H1 (cell line): ENCODE data around the gene LCN12. TPM values are rescaled to one million over a fixed set of nuclear protein-coding genes. Genes with fewer than 3 reads are reported as not detected.

Experiments
- CTCF ChIA-PET: fragments of 300-600 bp; sonication (Branson Sonifier 250); formaldehyde crosslinking; loops from one replicate; lab custom pipeline; 2021; ENCODE audit not compliant: partially characterized antibody; lab: Charles Lee
- POLR2A ChIA-PET: fragments of 300-600 bp; sonication (Branson Sonifier 250); formaldehyde crosslinking; loops from one replicate; lab custom pipeline; 2021; ENCODE audit warnings: inconsistent platforms; ENCODE audit not compliant: partially characterized antibody; lab: Charles Lee
- DNase-seq, 2 experiments: peaks; one replicate each; pipeline versions ENCODE4 v3.0.0 to v3.0.0-alpha.2; 2010 to 2022; ENCODE audit warnings: low spot score in 2 of 2, low read depth in 1 of 2, mixed read lengths in 1 of 2
- FAIRE-seq: peaks from 2 replicates; lab custom pipeline; 2011; peaks lifted over from hg19 to GRCh38; lab: Jason Lieb, UNC
- H2AFZ ChIP-seq: 2 replicates; pipeline ENCODE4 v1.8.1; 2012; ENCODE audit warnings: low read length, inconsistent platforms
- H2AK5ac ChIP-seq: 2 replicates; pipeline ENCODE4 v1.6.1; 2013; ENCODE audit warnings: low read depth, low read length
- H2BK120ac ChIP-seq: replicated peaks from 2 replicates; pipeline ENCODE3; 2013; ENCODE audit warnings: low read depth, low read length, inconsistent platforms
- H2BK12ac ChIP-seq: 2 replicates; pipeline ENCODE4 v1.6.1; 2013; ENCODE audit warnings: low read depth, low read length
- H2BK15ac ChIP-seq: 2 replicates; pipeline ENCODE4 v1.6.1; 2013; ENCODE audit warnings: low read length
- H2BK20ac ChIP-seq: 2 replicates; pipeline ENCODE4 v1.6.1; 2013; ENCODE audit warnings: low read length
- H2BK5ac ChIP-seq: 2 replicates; pipeline ENCODE4 v1.6.1; 2013; ENCODE audit warnings: low read depth, low read length
- H3K14ac ChIP-seq: 2 replicates; pipeline ENCODE4 v1.6.1; 2013; ENCODE audit warnings: inconsistent platforms; ENCODE audit not compliant: insufficient read length
- H3K18ac ChIP-seq: 2 replicates; pipeline ENCODE4 v1.6.1; 2013; ENCODE audit warnings: low read length; ENCODE audit errors: extremely low read depth
- H3K23ac ChIP-seq: 2 replicates; pipeline ENCODE4 v1.6.1; 2013; ENCODE audit warnings: inconsistent platforms; ENCODE audit not compliant: insufficient read length
- H3K23me2 ChIP-seq: 2 replicates; pipeline ENCODE4 v1.6.1; 2013; ENCODE audit warnings: low read depth, low read length
- H3K27ac ChIP-seq: 2 replicates; pipeline ENCODE4 v1.6.1; 2011; ENCODE audit warnings: low read depth, low read length, inconsistent platforms
- H3K27me3 ChIP-seq, 4 experiments: replicated peaks in 1 of 4; 1 replicate in 1 of 4; 2 replicates in 3 of 4; pipeline versions ENCODE4 v1.6.1 to v1.8.1; 2011 to 2013; ENCODE audit warnings: low read length in 3 of 4, mild to moderate bottlenecking in 3 of 4, inconsistent platforms in 2 of 4, mixed read lengths in 2 of 4, moderate library complexity in 1 of 4; ENCODE audit not compliant: control insufficient read depth in 3 of 4, insufficient read depth in 3 of 4; ENCODE audit errors: extremely low read depth in 1 of 4
- H3K36me3 ChIP-seq, 4 experiments: 2 replicates each; pipeline versions ENCODE4 v1.6.1 to v1.8.1; 2011 to 2013; ENCODE audit warnings: mild to moderate bottlenecking in 4 of 4, low read length in 3 of 4, moderate library complexity in 2 of 4, control low read depth in 1 of 4, inconsistent platforms in 1 of 4; ENCODE audit not compliant: insufficient read depth in 4 of 4, control insufficient read depth in 2 of 4
- H3K4ac ChIP-seq: replicated peaks from 2 replicates; pipeline ENCODE3; 2013; ENCODE audit warnings: low read length, low read depth, mixed read lengths, inconsistent platforms; ENCODE audit not compliant: insufficient read length
- H3K4me1 ChIP-seq, 4 experiments: replicated peaks in 1 of 4; 1 replicate in 1 of 4; 2 replicates in 3 of 4; pipeline versions ENCODE4 v1.6.1 to v1.8.1; 2011 to 2013; ENCODE audit warnings: low read length in 3 of 4, inconsistent platforms in 2 of 4, mixed read lengths in 1 of 4; ENCODE audit not compliant: insufficient read depth in 4 of 4, control insufficient read depth in 3 of 4
- H3K4me2 ChIP-seq, 2 experiments: 2 replicates each; pipeline versions ENCODE4 v1.6.1 to v1.8.1; 2011 to 2013; ENCODE audit warnings: low read depth in 2 of 2, low read length in 2 of 2, control low read depth in 1 of 2, inconsistent platforms in 1 of 2, mild to moderate bottlenecking in 1 of 2; ENCODE audit not compliant: insufficient read depth in 1 of 2
- H3K4me3 ChIP-seq, 4 experiments: fragments of 200-600, 300-600 bp in 1 of 4; sonication (generic), shearing (Covaris generic), sonication (Bioruptor Twin) in 1 of 4; 2 replicates each; pipeline versions ENCODE4 v1.5.1 to v1.8.1; 2011 to 2016; ENCODE audit warnings: low read length in 4 of 4, low read depth in 3 of 4, control low read depth in 2 of 4, inconsistent platforms in 2 of 4, mild to moderate bottlenecking in 2 of 4, mixed read lengths in 1 of 4, moderate library complexity in 1 of 4; ENCODE audit not compliant: insufficient read depth in 2 of 4; ENCODE audit errors: extremely low read depth in 1 of 4
- H3K56ac ChIP-seq: replicated peaks from 2 replicates; pipeline ENCODE3; 2013; ENCODE audit warnings: low read depth, mild to moderate bottlenecking, mixed read lengths, low read length, inconsistent platforms; ENCODE audit not compliant: insufficient read length
- H3K79me1 ChIP-seq: 2 replicates; pipeline ENCODE4 v1.6.1; 2013; ENCODE audit warnings: low read depth, low read length, control low read depth
- H3K79me2 ChIP-seq, 2 experiments: 2 replicates each; pipeline versions ENCODE4 v1.6.1 to v1.8.1; 2012 to 2013; ENCODE audit warnings: low read length in 2 of 2, mild to moderate bottlenecking in 2 of 2, inconsistent platforms in 1 of 2; ENCODE audit not compliant: insufficient read depth in 2 of 2, control insufficient read depth in 1 of 2
- H3K9ac ChIP-seq, 4 experiments: replicated peaks in 1 of 4; 1 replicate in 1 of 4; 2 replicates in 3 of 4; pipeline versions ENCODE4 v1.6.1 to v1.8.1; 2011 to 2013; ENCODE audit warnings: low read depth in 3 of 4, low read length in 3 of 4, control low read depth in 2 of 4, mild to moderate bottlenecking in 2 of 4, moderate library complexity in 2 of 4, inconsistent platforms in 1 of 4; ENCODE audit errors: extremely low read depth in 1 of 4
- H3K9me3 ChIP-seq, 2 experiments: 2 replicates each; pipeline versions ENCODE4 v1.6.1 to v1.8.1; 2012 to 2013; ENCODE audit warnings: mild to moderate bottlenecking in 2 of 2, moderate library complexity in 2 of 2, control low read depth in 1 of 2, inconsistent platforms in 1 of 2, low read depth in 1 of 2, low read length in 1 of 2, mixed read lengths in 1 of 2; ENCODE audit not compliant: insufficient read depth in 2 of 2
- H4K20me1 ChIP-seq, 2 experiments: replicated peaks in 1 of 2; 2 replicates each; pipeline versions ENCODE3 to v1.8.1; 2011 to 2013; ENCODE audit warnings: inconsistent platforms in 2 of 2, low read length in 2 of 2, mild to moderate bottlenecking in 1 of 2; ENCODE audit not compliant: insufficient read depth in 2 of 2, control insufficient read depth in 1 of 2
- H4K5ac ChIP-seq: 2 replicates; pipeline ENCODE4 v1.6.1; 2013; ENCODE audit warnings: low read length, low read depth, mixed read lengths, inconsistent platforms; ENCODE audit not compliant: insufficient read length
- H4K8ac ChIP-seq: 2 replicates; pipeline ENCODE4 v1.8.0; 2013; ENCODE audit warnings: mild to moderate bottlenecking, moderate library complexity, low read length, inconsistent platforms; ENCODE audit not compliant: insufficient read depth; ENCODE audit errors: extremely low read depth
- H4K91ac ChIP-seq: replicated peaks from 2 replicates; pipeline ENCODE3; 2013; ENCODE audit warnings: low read length, mixed read lengths, inconsistent platforms; ENCODE audit not compliant: insufficient read length
- ASH2L ChIP-seq: fragments of 200-600, 300-600 bp; sonication (generic); IDR thresholded peaks from one replicate; pipeline ENCODE4 v1.7.1; 2017; ENCODE audit warnings: low read length
- BACH1 ChIP-seq: IDR thresholded peaks from 2 replicates; pipeline ENCODE4 v1.6.1; 2012; ENCODE audit warnings: low read length, improper control_type of control experiment
- KDM4A ChIP-seq: IDR thresholded peaks from one replicate; pipeline ENCODE4 v1.7.1; 2012; ENCODE audit warnings: low read depth, mild to moderate bottlenecking, moderate library complexity, low read length, inconsistent platforms; ENCODE audit not compliant: severe bottlenecking
- WGBS, 2 experiments: shearing (Covaris generic) in 1 of 2; methylation state at CpG; one replicate each; pipeline versions ENCODE4 v1.1.6 to v1.1.7; 2013 to 2015; ENCODE audit warnings: low lambda C conversion rate in 2 of 2, mixed read lengths in 2 of 2, inconsistent platforms in 1 of 2, low coverage in 1 of 2, missing lambda C conversion rate in 1 of 2; ENCODE audit not compliant: insufficient replicate concordance in 2 of 2, insufficient coverage in 1 of 2, insufficient read length in 1 of 2; ENCODE audit errors: extremely low coverage in 1 of 2, missing lambda C conversion rate in 1 of 2; 5-methylcytosine and 5-hydroxymethylcytosine counted together
- polyA plus RNA-seq, 7 experiments: library from polyadenylated mRNA; depleted of rRNA in 3 of 7; stranded (reverse) in 5 of 7; unstranded in 2 of 7; fragments of >200 nt in 5 of 7; fragments of 200-250 nt in 2 of 7; gene quantifications; 1 replicate in 5 of 7; 2 replicates in 1 of 7; 4 replicates in 1 of 7; pipeline versions ENCODE4 v1.2.1 to v1.2.3, GENCODE V29; 2011 to 2013; ENCODE audit warnings: missing spikeins in 2 of 7, mixed read lengths in 2 of 7
- total RNA-seq: library from RNA; stranded (reverse); fragmentation: NEBNext Ultra II Directional; extraction: Animal tissue kit (Norgen Biotek cat#: 25700); gene quantifications from 2 replicates; pipeline ENCODE4 v1.2.1, GENCODE V29; 2021

Gene LCN12
- total and polyA plus RNA-seq, 2 of the 8 experiments (the other 6 are each of a cell fraction or from before 2014, with no cell fraction given) = 1.1 to 1.7 TPM

DNA sequence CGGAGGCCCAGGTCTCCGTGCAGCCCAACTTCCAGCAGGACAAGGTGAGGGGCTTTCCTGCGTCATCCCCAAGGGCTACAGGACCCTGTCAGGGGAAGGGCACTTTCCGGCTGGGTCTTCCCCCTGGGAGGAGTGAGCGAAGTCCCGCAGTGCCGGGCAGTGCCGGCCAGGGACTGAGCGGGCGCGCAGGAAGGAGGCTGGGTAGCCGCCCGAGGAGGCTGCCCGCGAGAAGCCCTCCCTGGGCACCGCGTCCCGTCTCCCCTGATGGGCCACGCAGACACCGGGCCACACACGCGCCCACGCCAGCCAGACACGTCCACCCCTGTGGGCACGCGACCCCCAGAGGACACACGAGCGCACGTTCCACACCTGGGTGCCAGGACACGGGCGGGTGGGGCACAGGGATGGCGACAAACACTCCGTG, 25.6 kb downstream of the LCN12 start:
- Histone ChIP-seq H3K23me2 (peaks cover 8% of the 10 kb centered on the region; the same call in 1 of the 2 replicates), H3K36me3 (no peaks in the 10 kb centered on the region), H4K5ac (no peak overlapping the region), H3K4ac (peak overlapping the region; percentile 38), H3K14ac (no peak overlapping the region), H3K23ac (no peak overlapping the region), H2BK12ac (peak overlapping the region; percentile 80; the same call in 1 of the 2 replicates), H2AFZ (no peak overlapping the region), H4K8ac (no peak overlapping the region; the same call in 1 of the 2 replicates), H2AK5ac (no peak overlapping the region), H3K56ac (no peak overlapping the region), H4K20me1 (peaks cover 0 to 2% of the 10 kb centered on the region in 2 experiments), H3K18ac (peak overlapping the region; percentile 78; the same call in 1 of the 2 replicates), H3K4me3 (peak overlapping the region; percentile 43 to 73 (median 52)), H3K79me1 (no peaks in the 10 kb centered on the region), H3K9ac (peak overlapping the region in 1 of 4 experiments; percentile 34; a peak in 2 of 7 replicates), H3K4me1 (peaks cover 0 to 12% (median 5%) of the 10 kb centered on the region in 4 experiments; a peak in 5 of 7 replicates), H2BK15ac (no peak overlapping the region), H3K27ac (no peak overlapping the region), H3K79me2 (no peaks in the 10 kb centered on the region), H3K4me2 (peak overlapping the region; percentile 69 to 91), H3K27me3 (peaks cover 0 to 5% (median 2%) of the 10 kb centered on the region in 4 experiments; a peak in 2 of 7 replicates), H2BK120ac (peak overlapping the region; percentile 33), H4K91ac (peak overlapping the region; percentile 54), H2BK5ac (no peak overlapping the region; the same call in 1 of the 2 replicates), H3K9me3 (no peaks in the 10 kb centered on the region), H2BK20ac (no peak overlapping the region)
- FAIRE-seq (no peak), DNase-seq (no peak)
- POLR2A ChIA-PET = interaction anchor here (0.9 kb wide), 1 partner anchor 15 kb away, joined by 4 read pairs; no protein-coding TSS in a partner anchor
- TF ChIP-seq KDM4A (peak; percentile 74), ASH2L (peak; percentile 41), BACH1 (no peak)
- 7% methylated on average over 31 of the region's 33 CpGs; no CpG with 5 or more reads in 1 of the 2 experiments for WGBS, 2 experiments
- CTCF ChIA-PET = interaction anchor here (0.8 to 5.6 kb wide), 11 partner anchors 11 to 172 kb away, joined by 3 to 45 read pairs (median 11); partner anchors contain the start of genes ABCA2 and PAXX
